Small intestine (tissue), 7 donors: ENCODE measurements around the gene WNK2. TPM values are rescaled to one million over a fixed set of nuclear protein-coding genes. Genes with fewer than 3 reads are reported as not detected.
A peak's percentile ranks its signal among the peaks of the same experiment; 100 is the strongest.

Experiments
- DNase-seq, 2 donors: peaks; one replicate each; pipeline versions ENCODE4 v3.0.0 to v3.0.0-alpha.2; 2013
- FAIRE-seq: peaks from 2 replicates; lab custom pipeline; 2012; peaks lifted over from hg19 to GRCh38; lab: Jason Lieb, UNC
- H3K27ac ChIP-seq, 3 donors: one replicate each; pipeline ENCODE4 v1.5.1; 2013; ENCODE audit warnings: low read length in 2 of 3, mild to moderate bottlenecking in 2 of 3, control low read depth in 1 of 3, inconsistent platforms in 1 of 3, low read depth in 1 of 3, moderate library complexity in 1 of 3
- H3K27me3 ChIP-seq, 3 donors: one replicate each; pipeline ENCODE4 v1.6.1; 2013; ENCODE audit warnings: low read length in 3 of 3, inconsistent platforms in 1 of 3; ENCODE audit not compliant: control insufficient read depth in 3 of 3, insufficient read depth in 3 of 3
- H3K36me3 ChIP-seq, 3 donors: one replicate each; pipeline ENCODE4 v1.6.1; 2013; ENCODE audit warnings: low read length in 3 of 3, inconsistent platforms in 1 of 3, low read depth in 1 of 3, mild to moderate bottlenecking in 1 of 3, moderate library complexity in 1 of 3; ENCODE audit not compliant: control insufficient read depth in 3 of 3, insufficient read depth in 2 of 3
- H3K4me1 ChIP-seq, 3 donors: one replicate each; pipeline ENCODE4 v1.6.1; 2013; ENCODE audit warnings: low read length in 2 of 3, inconsistent platforms in 1 of 3, low read depth in 1 of 3, mild to moderate bottlenecking in 1 of 3, moderate library complexity in 1 of 3; ENCODE audit not compliant: control insufficient read depth in 3 of 3, insufficient read depth in 2 of 3
- H3K4me3 ChIP-seq, 3 donors: one replicate each; pipeline ENCODE4 v1.5.1; 2013; ENCODE audit warnings: low read length in 3 of 3, control low read depth in 1 of 3, inconsistent platforms in 1 of 3, low read depth in 1 of 3, mild to moderate bottlenecking in 1 of 3, moderate library complexity in 1 of 3
- H3K9me3 ChIP-seq, 2 donors: one replicate each; pipeline ENCODE4 v1.6.1; 2013; ENCODE audit warnings: low read depth in 1 of 2, low read length in 1 of 2; ENCODE audit not compliant: control insufficient read depth in 2 of 2, insufficient read depth in 1 of 2
- WGBS, 3 donors: extraction: QIAGEN DNeasy Blood & Tissue Kit; methylation state at CpG; one replicate each; pipeline ENCODE4 v1.1.7; 2013; 5-methylcytosine and 5-hydroxymethylcytosine counted together
- polyA plus RNA-seq, 4 donors: library from polyadenylated mRNA; stranded (reverse) in 3 of 4; unstranded in 1 of 4; fragments of 200-250 nt in 3 of 4; fragments of 120-200 nt in 1 of 4; gene quantifications; one replicate each; pipeline versions ENCODE4 v1.2.1 to v1.2.3, GENCODE V29; 2013
- donor health status: healthy with polysubstance abuse.
- donor health status: control.
- donor health status: control.
- donor health status: Bipolar disorder and iron deficiency.
- donor health status: healthy.

The WNK2 gene
- polyA plus RNA-seq, 4 donors = 13.8 to 101 (median 33.8) TPM

DNA sequence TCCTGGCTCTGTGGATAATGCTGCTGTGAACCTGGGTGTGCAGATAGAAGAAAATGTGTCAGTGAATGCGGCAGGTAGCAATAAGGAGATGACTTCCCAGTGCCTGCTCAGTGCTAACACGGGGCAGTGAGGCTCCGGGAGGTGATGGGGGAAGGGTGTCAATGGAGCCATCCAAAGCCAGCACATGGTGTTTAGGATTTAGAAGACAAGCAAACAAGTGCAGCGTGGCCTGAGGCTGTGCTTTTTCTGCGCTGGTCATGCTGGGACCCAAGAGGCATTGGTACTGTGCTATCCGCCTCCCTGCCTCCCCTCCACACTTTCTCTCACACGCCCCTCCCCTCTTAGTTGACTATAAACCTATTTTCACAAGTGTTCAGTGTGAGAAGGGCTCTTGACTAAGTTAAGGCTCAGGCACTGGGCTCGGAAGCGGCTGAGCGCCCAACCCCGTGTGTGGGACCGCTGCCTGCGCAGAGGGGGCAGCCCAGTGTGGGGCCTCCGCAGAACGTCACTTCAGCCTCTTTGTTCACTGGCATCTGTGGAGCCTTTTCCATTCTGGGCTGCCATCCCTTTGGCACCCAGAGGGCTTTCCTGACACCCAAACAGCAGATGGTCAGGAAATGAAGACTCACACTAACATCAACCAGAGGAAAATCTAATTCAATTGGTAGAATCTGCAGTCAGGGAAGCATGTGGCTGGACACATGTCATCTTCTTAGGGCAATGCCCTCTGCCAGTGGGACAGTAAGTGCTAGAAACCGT is 28.0 kb upstream of the WNK2 start:
- H3K4me1 ChIP-seq = peaks cover 0 to 6% (median 0%) of the 10 kb centered on the region in 3 donors
- H3K27ac ChIP-seq = no peak overlapping the region
- FAIRE-seq = no peak
- H3K9me3 ChIP-seq = no peaks in the 10 kb centered on the region
- no peaks in the 10 kb centered on the region for H3K27me3 ChIP-seq
- H3K36me3 ChIP-seq = no peaks in the 10 kb centered on the region
- 91 to 95% (median 94%) methylated on average over 16 of the region's 16 CpGs for WGBS, 3 donors
- no peak for DNase-seq
- H3K4me3 ChIP-seq = no peak overlapping the region

DNA sequence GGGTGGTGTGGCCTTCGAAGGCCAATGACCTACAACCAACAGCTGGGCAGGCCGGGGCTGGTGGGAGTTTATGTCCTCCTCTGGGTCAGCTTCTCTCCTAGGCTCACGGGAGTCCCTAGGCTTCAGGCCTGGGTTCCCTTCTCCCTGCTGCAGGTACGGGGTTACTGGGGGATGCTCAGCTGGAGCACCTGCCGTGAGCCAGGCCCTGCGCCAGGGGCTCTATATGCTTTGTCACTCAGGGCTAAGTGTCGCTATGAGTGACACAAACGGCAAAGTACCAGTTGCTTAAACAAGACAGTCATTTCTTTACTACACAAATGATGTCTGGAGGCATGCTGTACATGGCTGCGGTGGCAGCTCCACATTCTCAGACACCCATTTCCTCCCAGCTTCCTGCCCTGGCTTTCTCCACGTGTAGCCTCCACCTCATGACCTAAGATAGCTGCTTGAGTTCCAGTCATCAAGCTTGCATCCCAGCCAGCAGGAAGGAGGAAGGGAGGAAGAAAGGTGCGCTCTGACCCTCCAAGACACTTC is 27.4 kb upstream of the WNK2 start:
- WGBS, 3 donors = 78 to 92% (median 79%) methylated on average over 11 of the region's 11 CpGs
- no peaks in the 10 kb centered on the region for H3K36me3 ChIP-seq
- peaks cover 0 to 6% (median 0%) of the 10 kb centered on the region in 3 donors for H3K4me1 ChIP-seq
- H3K9me3 ChIP-seq = no peaks in the 10 kb centered on the region
- H3K4me3 ChIP-seq = no peak overlapping the region
- FAIRE-seq (no peak), DNase-seq (no peak)
- H3K27ac ChIP-seq = no peak overlapping the region
- H3K27me3 ChIP-seq = no peaks in the 10 kb centered on the region

DNA sequence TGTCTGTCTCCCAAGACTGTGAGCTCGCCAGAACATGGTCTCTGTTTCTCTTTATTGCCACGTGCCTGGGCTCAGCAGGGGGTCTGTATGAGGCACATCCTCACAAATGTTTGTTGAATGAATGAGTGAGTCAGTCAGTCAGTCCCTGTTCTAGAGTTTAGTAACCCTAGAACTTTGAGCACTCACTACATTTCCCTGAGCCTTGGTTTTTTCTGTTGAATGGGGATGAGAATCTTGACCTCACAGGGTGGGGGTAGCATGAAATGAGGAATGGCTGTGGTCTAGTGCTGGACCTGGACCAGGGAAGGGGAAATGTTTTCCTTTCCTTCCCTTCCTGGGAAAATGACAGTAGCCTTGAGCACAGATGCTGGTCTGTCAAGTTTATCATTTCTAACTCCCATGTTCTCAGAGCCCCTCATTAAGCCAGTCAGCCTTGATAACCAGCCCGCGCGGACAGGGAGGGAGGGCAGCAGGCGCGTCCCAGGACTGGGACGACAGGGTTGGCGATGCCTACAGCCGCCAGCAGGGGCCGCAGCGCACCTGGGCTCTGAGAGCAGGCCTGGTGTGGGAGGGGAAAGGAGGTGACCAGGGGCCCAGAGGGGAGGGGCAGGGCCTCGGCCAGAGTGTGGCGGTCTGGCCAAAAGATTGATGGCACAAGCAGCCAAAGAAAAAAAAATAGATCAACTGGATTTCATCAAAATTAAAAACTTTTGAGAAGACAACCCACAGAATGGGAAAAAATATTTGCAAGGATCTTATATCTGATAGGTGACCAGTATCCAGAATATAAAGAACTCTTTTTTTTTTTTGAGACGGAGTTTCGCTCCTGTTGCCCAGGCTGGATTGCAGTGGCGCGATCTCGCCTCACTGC is 24.1 kb upstream of the WNK2 start:
- Histone ChIP-seq H3K4me1 (peaks cover 0 to 6% (median 0%) of the 10 kb centered on the region in 3 donors), H3K4me3 (no peak overlapping the region), H3K27ac (no peak overlapping the region), H3K27me3 (no peaks in the 10 kb centered on the region), H3K9me3 (no peaks in the 10 kb centered on the region), H3K36me3 (no peaks in the 10 kb centered on the region)
- peak; percentile 75 to 86 for DNase-seq
- 8 to 21% (median 14%) methylated on average over 19 of the region's 19 CpGs for WGBS, 3 donors
- no peak for FAIRE-seq

DNA sequence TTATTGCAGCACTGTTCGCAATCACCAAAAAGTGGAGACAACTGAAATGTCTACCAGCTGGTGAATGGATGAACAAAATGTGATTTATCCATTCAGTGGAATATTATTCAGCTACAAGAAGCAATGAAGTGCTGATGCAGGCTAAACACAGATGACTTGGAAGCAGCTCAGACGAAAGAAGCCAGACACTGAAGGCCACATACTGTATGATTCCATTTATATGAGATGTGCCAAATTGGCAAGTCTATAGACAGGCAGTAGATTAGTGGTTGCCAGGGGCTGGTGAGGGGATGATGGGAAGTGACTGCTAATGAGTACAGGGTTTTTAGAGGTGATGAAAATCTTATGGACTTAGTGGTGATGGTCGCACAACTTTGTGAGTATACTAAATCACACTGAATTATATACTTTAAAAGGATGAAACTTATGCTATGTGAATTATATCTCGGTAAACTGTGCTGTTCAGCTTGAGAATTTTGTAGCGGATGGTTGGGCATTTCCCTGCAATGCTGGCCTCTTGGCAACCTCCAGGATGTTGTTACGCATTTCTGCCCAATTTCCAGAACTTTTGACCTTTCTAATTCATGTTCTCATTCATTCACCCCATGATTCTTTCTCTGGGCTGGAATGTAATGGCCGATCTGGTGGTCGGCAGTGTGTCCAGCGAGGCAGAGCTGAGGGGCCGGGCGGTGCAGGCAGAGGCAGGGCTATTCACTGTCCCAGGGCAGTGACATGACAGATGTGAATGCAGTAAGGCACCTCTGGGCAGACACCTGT is 22.0 kb upstream of the WNK2 start:
- Histone ChIP-seq H3K4me1 (peaks cover 0 to 6% (median 0%) of the 10 kb centered on the region in 3 donors), H3K27me3 (no peaks in the 10 kb centered on the region), H3K27ac (no peak overlapping the region), H3K4me3 (no peak overlapping the region), H3K9me3 (no peaks in the 10 kb centered on the region), H3K36me3 (no peaks in the 10 kb centered on the region)
- 74 to 82% (median 79%) methylated on average over 11 of the region's 11 CpGs for WGBS, 3 donors
- no peak for FAIRE-seq
- DNase-seq = no peak

DNA sequence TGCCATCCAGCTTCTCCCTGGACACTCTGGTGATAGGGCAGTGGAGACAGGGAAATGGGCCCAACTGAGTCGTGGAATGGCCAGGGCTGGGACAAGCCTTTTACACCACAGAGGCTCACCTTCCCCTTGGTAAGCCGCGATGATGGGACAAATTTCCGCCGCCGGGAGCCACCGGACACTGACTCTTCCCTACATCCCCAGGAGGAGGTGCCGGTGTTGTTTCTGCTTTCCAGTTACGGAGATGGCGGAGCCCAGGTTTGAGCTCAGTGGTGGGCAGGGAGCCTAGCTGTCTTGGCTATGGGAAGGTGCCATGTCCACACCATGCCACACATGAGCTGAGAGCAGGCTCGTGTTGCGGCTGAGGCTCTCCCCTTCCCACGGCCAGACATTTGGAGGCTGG is 19.9 kb upstream of the WNK2 start:
- Histone ChIP-seq H3K4me1 (peaks cover 0 to 6% (median 0%) of the 10 kb centered on the region in 3 donors), H3K27ac (no peak overlapping the region), H3K27me3 (no peaks in the 10 kb centered on the region), H3K9me3 (no peaks in the 10 kb centered on the region), H3K4me3 (no peak overlapping the region), H3K36me3 (no peaks in the 10 kb centered on the region)
- 85 to 90% (median 87%) methylated on average over 13 of the region's 13 CpGs for WGBS, 3 donors
- FAIRE-seq = no peak
- no peak for DNase-seq

DNA sequence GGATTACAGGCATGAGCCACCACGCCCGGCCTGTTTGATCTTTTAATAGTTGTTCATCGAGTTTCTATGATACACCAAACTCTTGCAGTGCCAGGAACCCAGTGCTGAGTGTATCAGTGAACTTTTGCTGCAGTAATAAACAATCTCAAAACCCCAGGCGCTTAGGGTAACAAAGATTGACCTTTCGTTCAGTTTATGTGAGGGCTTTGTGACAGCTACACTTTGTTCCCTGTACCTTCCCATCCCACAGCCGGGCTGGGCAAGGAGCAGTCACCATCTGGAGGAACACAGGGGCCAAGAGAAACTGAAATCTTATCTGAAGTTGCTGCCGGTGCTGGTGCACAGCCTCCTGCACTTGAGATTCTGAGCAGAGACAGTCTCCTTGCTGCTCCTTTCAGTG is 17.2 kb upstream of the WNK2 start:
- Histone ChIP-seq H3K4me1 (no peaks in the 10 kb centered on the region), H3K4me3 (no peak overlapping the region), H3K27ac (peak overlapping the region in 1 of 3 donors; percentile 43), H3K36me3 (no peaks in the 10 kb centered on the region), H3K9me3 (no peaks in the 10 kb centered on the region), H3K27me3 (no peaks in the 10 kb centered on the region)
- FAIRE-seq = no peak
- 20 to 65% (median 33%) methylated on average over 7 of the region's 7 CpGs for WGBS, 3 donors
- DNase-seq = peak; percentile 61 to 91

DNA sequence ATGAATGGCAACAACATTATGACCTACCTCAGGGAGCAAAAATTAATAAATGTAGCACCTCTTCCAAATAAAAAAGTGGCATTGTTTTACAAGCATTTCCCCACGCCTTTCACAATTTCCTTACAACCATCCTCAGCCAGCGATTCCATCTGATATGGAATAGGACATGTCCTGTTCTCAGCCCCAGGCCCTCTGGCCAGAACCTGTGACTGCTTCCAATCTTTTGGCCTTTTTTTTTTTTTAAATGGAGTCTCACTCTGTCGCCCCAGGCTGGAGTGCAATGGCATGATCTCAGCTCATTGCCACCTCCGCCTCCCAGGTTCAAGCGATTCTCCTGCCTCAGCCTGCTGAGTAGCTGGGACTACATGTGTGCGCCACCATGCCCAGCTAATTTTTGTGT is 16.8 kb upstream of the WNK2 start:
- Histone ChIP-seq H3K27ac (peak overlapping the region in 1 of 3 donors; percentile 43), H3K36me3 (no peaks in the 10 kb centered on the region), H3K4me1 (no peaks in the 10 kb centered on the region), H3K9me3 (no peaks in the 10 kb centered on the region), H3K4me3 (no peak overlapping the region), H3K27me3 (no peaks in the 10 kb centered on the region)
- 56 to 83% (median 78%) methylated on average over 6 of the region's 6 CpGs for WGBS, 3 donors
- DNase-seq (no peak), FAIRE-seq (no peak)

DNA sequence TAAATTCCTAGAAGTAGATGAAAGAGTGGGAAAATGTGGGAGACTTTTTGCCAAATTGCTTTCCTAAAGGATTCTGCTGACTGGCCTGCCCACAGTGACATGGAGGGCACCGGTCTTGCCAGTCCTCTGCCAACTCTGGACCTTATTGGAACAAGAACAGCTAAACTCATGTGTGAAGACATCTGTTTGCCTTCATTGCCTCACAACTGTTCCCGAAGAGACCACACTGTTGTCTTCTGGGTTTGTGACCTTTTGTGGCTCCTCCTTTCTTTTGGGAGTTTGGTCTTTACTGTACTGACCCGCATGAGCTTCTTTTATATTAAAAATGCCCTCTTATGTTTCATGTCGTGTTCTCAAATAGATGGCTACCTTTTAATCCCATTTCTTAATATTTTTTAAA is 16.1 kb upstream of the WNK2 start:
- Histone ChIP-seq H3K27me3 (no peaks in the 10 kb centered on the region), H3K4me3 (no peak overlapping the region), H3K36me3 (no peaks in the 10 kb centered on the region), H3K27ac (no peak overlapping the region), H3K9me3 (no peaks in the 10 kb centered on the region), H3K4me1 (no peaks in the 10 kb centered on the region)
- DNase-seq = no peak
- whole genome bisulfite sequencing, 3 donors = 72 to 88% (median 80%) methylated on average over 4 of the region's 4 CpGs
- no peak for FAIRE-seq
